Activated CD8-positive, alpha-beta T cell treated with anti-CD3 and anti-CD28 coated beads for 36 hours (primary cell): ENCODE results near the gene BIK. TPM values are rescaled to one million over a fixed set of nuclear protein-coding genes. Genes with fewer than 3 reads are reported as not detected.

Experiments used
- ATAC-seq: fragments of 200-7000 bp; cut with Tn5 transposase; one replicate; pipeline ENCODE4 v1.10.0; 2021; ENCODE audit warnings: mild to moderate bottlenecking, moderate library complexity
- CTCF ChIA-PET: fragments of 350-600 bp; sonication (Branson Sonifier 250); formaldehyde crosslinking; loops from one replicate; lab custom pipeline; 2021; ENCODE audit warnings: antibody characterized with exemption; lab: Charles Lee
- POLR2A ChIA-PET: fragments of 350-600 bp; sonication (Branson Sonifier 250); formaldehyde crosslinking; loops from one replicate; lab custom pipeline; 2021; ENCODE audit warnings: antibody characterized with exemption; lab: Charles Lee
- DNase-seq: peaks from one replicate; pipeline ENCODE4 v3.0.0-alpha.2; 2020
- H3K27ac Mint-ChIP-seq: one replicate; pipeline ENCODE4 v1.8.0; 2021; ENCODE audit warnings: mild to moderate bottlenecking, mixed read lengths
- H3K27me3 Mint-ChIP-seq: one replicate; pipeline ENCODE4 v1.8.0; 2021; ENCODE audit warnings: mixed read lengths
- H3K36me3 Mint-ChIP-seq: one replicate; pipeline ENCODE4 v1.8.0; 2021; ENCODE audit warnings: low read depth, mixed read lengths
- H3K4me1 Mint-ChIP-seq: one replicate; pipeline ENCODE4 v1.8.0; 2021; ENCODE audit warnings: low read depth, mixed read lengths
- H3K4me3 Mint-ChIP-seq: one replicate; pipeline ENCODE4 v1.8.0; 2021; ENCODE audit warnings: mild to moderate bottlenecking, moderate library complexity, mixed read lengths
- H3K9me3 Mint-ChIP-seq: one replicate; pipeline ENCODE4 v1.8.0; 2021; ENCODE audit warnings: mixed read lengths
- CTCF ChIP-seq: fragments of 200-600 bp; IDR thresholded peaks from one replicate; pipeline ENCODE4 v1.8.0; 2022; ENCODE audit warnings: antibody characterized with exemption, mild to moderate bottlenecking
- intact Hi-C: fragments of 100-400 bp; cut with micrococcal nuclease; formaldehyde crosslinking; loops from one replicate; pipeline ENCODE4 v1.10.0; 2022
- total RNA-seq, 2 experiments: library from RNA; stranded (reverse); gene quantifications; one replicate each; pipeline ENCODE4 v1.2.3, GENCODE V29; 2021

The BIK gene
- total RNA-seq, 2 experiments from 2014 or later, result 2.5 to 3.3 TPM

- POLR2A ChIA-PET, result interaction anchor here (2.4 kb wide), 1 partner anchor 11 kb away, joined by 9 read pairs; no protein-coding TSS in a partner anchor
- H3K27ac Mint-ChIP-seq, result no peak overlapping the region
- no peaks in the 10 kb centered on the region for H3K27me3 Mint-ChIP-seq
- ATAC-seq, result no peak
- no peaks in the 10 kb centered on the region for H3K4me1 Mint-ChIP-seq
- CTCF ChIA-PET, result no interaction called here
- H3K9me3 Mint-ChIP-seq, result no peaks in the 10 kb centered on the region
- H3K36me3 Mint-ChIP-seq, result peaks cover 18% of the 10 kb centered on the region
- intact Hi-C loops, result no loop called here
- DNase-seq, result no peak
- no peak overlapping the region for H3K4me3 Mint-ChIP-seq
- TF ChIP-seq CTCF, result no peak
Measured at GRCh38 chr22:43171019-43171491, 60.5 kb downstream of the BIK start.

GRCh38 chr22:43171607-43172006 lies 61.1 kb downstream of the BIK start:
- no peak for TF ChIP-seq CTCF
- CTCF ChIA-PET, result no interaction called here
- Mint-ChIP-seq H3K4me3 (no peak overlapping the region), H3K27me3 (no peaks in the 10 kb centered on the region), H3K36me3 (peaks cover 18% of the 10 kb centered on the region), H3K27ac (no peak overlapping the region), H3K4me1 (no peaks in the 10 kb centered on the region), H3K9me3 (no peaks in the 10 kb centered on the region)
- intact Hi-C loops, result no loop called here
- ATAC-seq (no peak), DNase-seq (no peak)
- POLR2A ChIA-PET, result no interaction called here

GRCh38 chr22:43172191-43172590 lies 61.6 kb downstream of the BIK start:
- POLR2A ChIA-PET, result no interaction called here
- TF ChIP-seq CTCF, result no peak
- Mint-ChIP-seq H3K4me1 (no peaks in the 10 kb centered on the region), H3K9me3 (no peaks in the 10 kb centered on the region), H3K4me3 (no peak overlapping the region), H3K27me3 (no peaks in the 10 kb centered on the region), H3K36me3 (peaks cover 18% of the 10 kb centered on the region), H3K27ac (no peak overlapping the region)
- ATAC-seq (no peak), DNase-seq (no peak)
- CTCF ChIA-PET, result no interaction called here
- intact Hi-C loops, result no loop called here

GRCh38 chr22:43173566-43173965 lies 63.0 kb downstream of the BIK start:
- no peaks in the 10 kb centered on the region for H3K4me1 Mint-ChIP-seq
- H3K9me3 Mint-ChIP-seq, result no peaks in the 10 kb centered on the region
- ATAC-seq, result no peak
- CTCF ChIA-PET, result no interaction called here
- DNase-seq, result no peak
- H3K4me3 Mint-ChIP-seq, result no peak overlapping the region
- POLR2A ChIA-PET, result no interaction called here
- H3K27ac Mint-ChIP-seq, result no peak overlapping the region
- no peaks in the 10 kb centered on the region for H3K27me3 Mint-ChIP-seq
- H3K36me3 Mint-ChIP-seq, result peaks cover 31% of the 10 kb centered on the region
- TF ChIP-seq CTCF, result no peak
- intact Hi-C loops, result no loop called here

GRCh38 chr22:43173976-43174720 lies 63.6 kb downstream of the BIK start:
- peaks cover 37% of the 10 kb centered on the region for H3K36me3 Mint-ChIP-seq
- intact Hi-C loops, result no loop called here
- ATAC-seq (no peak), DNase-seq (no peak)
- no peak for TF ChIP-seq CTCF
- no peaks in the 10 kb centered on the region for H3K27me3 Mint-ChIP-seq
- no peak overlapping the region for H3K27ac Mint-ChIP-seq
- no peaks in the 10 kb centered on the region for H3K4me1 Mint-ChIP-seq
- POLR2A ChIA-PET, result no interaction called here
- H3K4me3 Mint-ChIP-seq, result no peak overlapping the region
- no peaks in the 10 kb centered on the region for H3K9me3 Mint-ChIP-seq
- CTCF ChIA-PET, result no interaction called here
